Left ventricle myocardium inferior (tissue), 1 donor: ENCODE results near the gene FAM110D. TPM values are rescaled to one million over a fixed set of nuclear protein-coding genes. Genes with fewer than 3 reads are reported as not detected.

Experiments
- DNase-seq: peaks from one replicate; pipeline ENCODE4 v3.0.0-alpha.2; 2020
- H3K27ac ChIP-seq: fragments of 200-600 bp; replicated peaks from 2 replicates; pipeline ENCODE4 v1.8.0; 2021
- H3K27me3 ChIP-seq: fragments of 200-600 bp; 2 replicates; pipeline ENCODE4 v1.8.0; 2021; ENCODE audit warnings: low read depth
- H3K36me3 ChIP-seq: fragments of 200-600 bp; 2 replicates; pipeline ENCODE4 v1.8.0; 2021
- H3K4me1 ChIP-seq: fragments of 200-600 bp; 2 replicates; pipeline ENCODE4 v1.8.0; 2021
- H3K4me3 ChIP-seq: fragments of 200-600 bp; 2 replicates; pipeline ENCODE4 v1.8.0; 2021; ENCODE audit warnings: mild to moderate bottlenecking, moderate library complexity
- H3K9me3 ChIP-seq: fragments of 200-600 bp; replicated peaks from 2 replicates; pipeline ENCODE4 v1.8.0; 2021
- intact Hi-C: fragments of 100-400 bp; cut with micrococcal nuclease; formaldehyde crosslinking; loops from one replicate; pipeline ENCODE4 v1.11.0; 2022
- total RNA-seq: library from RNA; stranded (reverse); fragmentation: NEBNext Ultra II Directional; extraction: Animal tissue kit (Norgen Biotek cat#: 25700); gene quantifications from one replicate; pipeline ENCODE4 v1.2.1, GENCODE V29; 2021
- TF ChIP-seq, protein P1 (sequence below): fragments of 200-600 bp; IDR thresholded peaks from 2 replicates; pipeline ENCODE4 v1.8.0; 2021; ENCODE audit warnings: antibody characterized with exemption, mild to moderate bottlenecking, borderline replicate concordance
- donor health status: DM: no; HTN: yes; CAD: no; lungs with severe emphysema.

Gene FAM110D
- total RNA-seq, 1 donor from 2014 or later: 3.1 TPM

DNA sequence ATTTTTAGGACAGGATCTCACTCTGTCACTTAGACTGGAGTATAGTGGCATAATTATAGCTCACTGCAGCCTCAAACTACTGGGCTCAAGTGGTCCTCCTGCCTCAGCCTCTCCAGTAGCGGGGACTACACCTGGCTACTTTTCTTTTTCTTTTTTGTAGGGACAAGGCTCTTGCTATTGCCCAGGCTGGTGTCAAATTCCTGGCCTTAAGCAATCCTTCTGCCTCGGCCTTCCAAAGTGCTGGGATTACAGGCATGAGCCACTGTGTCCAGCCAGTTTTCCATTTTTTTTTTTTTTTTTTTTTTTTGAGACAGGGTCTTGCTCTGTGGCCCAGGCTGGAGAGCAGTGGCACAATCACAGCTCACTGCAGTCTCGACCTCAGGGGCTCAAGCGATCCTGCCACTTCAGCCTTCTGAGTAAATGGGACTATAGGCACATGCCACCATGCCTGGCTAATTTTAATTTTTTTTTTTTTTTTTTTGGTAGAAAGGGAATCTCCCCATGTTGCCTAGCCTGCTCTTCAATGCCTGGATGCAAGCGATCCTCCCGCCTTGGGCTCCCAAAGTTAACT lies 54.5 kb downstream of the FAM110D start:
- peaks cover 6% of the 10 kb centered on the region for H3K4me1 ChIP-seq
- TF ChIP-seq, protein P1, sequence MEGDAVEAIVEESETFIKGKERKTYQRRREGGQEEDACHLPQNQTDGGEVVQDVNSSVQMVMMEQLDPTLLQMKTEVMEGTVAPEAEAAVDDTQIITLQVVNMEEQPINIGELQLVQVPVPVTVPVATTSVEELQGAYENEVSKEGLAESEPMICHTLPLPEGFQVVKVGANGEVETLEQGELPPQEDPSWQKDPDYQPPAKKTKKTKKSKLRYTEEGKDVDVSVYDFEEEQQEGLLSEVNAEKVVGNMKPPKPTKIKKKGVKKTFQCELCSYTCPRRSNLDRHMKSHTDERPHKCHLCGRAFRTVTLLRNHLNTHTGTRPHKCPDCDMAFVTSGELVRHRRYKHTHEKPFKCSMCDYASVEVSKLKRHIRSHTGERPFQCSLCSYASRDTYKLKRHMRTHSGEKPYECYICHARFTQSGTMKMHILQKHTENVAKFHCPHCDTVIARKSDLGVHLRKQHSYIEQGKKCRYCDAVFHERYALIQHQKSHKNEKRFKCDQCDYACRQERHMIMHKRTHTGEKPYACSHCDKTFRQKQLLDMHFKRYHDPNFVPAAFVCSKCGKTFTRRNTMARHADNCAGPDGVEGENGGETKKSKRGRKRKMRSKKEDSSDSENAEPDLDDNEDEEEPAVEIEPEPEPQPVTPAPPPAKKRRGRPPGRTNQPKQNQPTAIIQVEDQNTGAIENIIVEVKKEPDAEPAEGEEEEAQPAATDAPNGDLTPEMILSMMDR: no peak
- intact Hi-C loops: no loop called here
- no peaks in the 10 kb centered on the region for H3K27me3 ChIP-seq
- no peak for DNase-seq
- no peak overlapping the region for H3K27ac ChIP-seq
- H3K36me3 ChIP-seq: no peaks in the 10 kb centered on the region
- H3K9me3 ChIP-seq: no peaks in the 10 kb centered on the region
- H3K4me3 ChIP-seq: no peak overlapping the region

Other genes starting within 250 kb of the FAM110D start
- gene PAFAH2, start 161.0 kb upstream of the FAM110D start, total RNA-seq: 10.6 TPM
- 11.3 TPM for gene EXTL1, start 137.3 kb upstream of the FAM110D start, total RNA-seq
- gene SLC30A2, start 113.0 kb upstream of the FAM110D start, total RNA-seq: 7.1 TPM
- gene TRIM63, start 91.4 kb upstream of the FAM110D start, total RNA-seq: 203 TPM
- 4.2 TPM for gene PDIK1L, start 47.3 kb upstream of the FAM110D start, total RNA-seq
- not detected for gene C1orf232, start 9.9 kb downstream of the FAM110D start, total RNA-seq
- 13.7 TPM for gene ZNF593, start 10.8 kb downstream of the FAM110D start, total RNA-seq
- not detected for gene ZNF593OS, start 12.8 kb downstream of the FAM110D start, total RNA-seq
- 1.8 TPM for gene CNKSR1, start 18.4 kb downstream of the FAM110D start, total RNA-seq
- gene CATSPER4, start 31.5 kb downstream of the FAM110D start, total RNA-seq: not detected
- 71.2 TPM for gene CEP85, start 75.1 kb downstream of the FAM110D start, total RNA-seq
- 32.1 TPM for gene SH3BGRL3, start 121.0 kb downstream of the FAM110D start, total RNA-seq
- gene UBXN11, start 147.6 kb downstream of the FAM110D start, total RNA-seq: 11.6 TPM
- gene CD52, start 158.9 kb downstream of the FAM110D start, total RNA-seq: 2.4 TPM
- gene CRYBG2, start 195.1 kb downstream of the FAM110D start, total RNA-seq: not detected
- gene ZNF683, start 213.7 kb downstream of the FAM110D start, total RNA-seq: not detected